ENCODE results near the gene TXNDC2. TPM values are rescaled to one million over a fixed set of nuclear protein-coding genes. Genes with fewer than 3 reads are reported as not detected.
A peak's percentile ranks its signal among the peaks of the same experiment; 100 is the strongest.

TXNDC2 gene
- total RNA-seq, 1 experiment from 2014 or later = 0.12 TPM

DNA sequence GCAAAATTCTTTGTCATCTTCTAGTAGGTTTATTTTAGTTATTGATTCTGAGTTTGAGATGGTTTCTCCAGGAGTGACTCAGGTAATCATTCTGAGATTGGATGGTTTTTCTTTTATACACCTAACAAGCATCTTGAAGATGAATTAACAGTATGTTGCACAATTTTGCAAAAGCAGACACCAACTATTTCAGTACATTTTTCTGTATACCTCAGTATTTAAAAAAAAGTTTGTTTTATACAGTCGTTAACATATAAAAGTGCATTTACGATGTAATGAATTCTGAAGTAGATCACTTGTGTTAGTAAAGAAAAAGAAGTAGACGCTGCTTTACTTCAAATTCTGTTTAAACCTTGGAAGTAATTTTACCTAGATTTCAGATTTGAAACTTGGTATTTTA lies 31.0 kb downstream of the TXNDC2 start:
- peak overlapping the region; percentile 74 for H3K4me2 ChIP-seq (ENCODE audit: low read length)
- 0 out of 2 replicates have a peak overlapping the region, but pooled peaks have one; percentile 85 for H3K9ac ChIP-seq (ENCODE audit: low read length)
- BruUV-seq (replicated peaks) = no TSS peak
- no peak overlapping the region for H3K27ac ChIP-seq (ENCODE audit: low read depth, low read length)
- CTCF ChIA-PET = no interaction called here
- no peak for DNase-seq (ENCODE audit: low read depth, low spot score)
- H3K4me3 ChIP-seq (replicated peaks in 1 of 2; ENCODE audit: low read depth in 1 of 2, low read length in 2 of 2) = no peak overlapping the region; a peak in 1 of 4 replicates
- peaks cover 49 to 63% of the 10 kb centered on the region in 2 experiments for H3K4me1 ChIP-seq (ENCODE audit: control insufficient read depth in 1 of 2, insufficient read depth in 2 of 2, low read length in 2 of 2)
- RAD21 ChIA-PET (ENCODE audit: low non-redundant PET in 1 of 2, low total read pairs in 2 of 2, uncharacterized antibody in 2 of 2, unreplicated experiment in 2 of 2) = no interaction called here
- H3K27me3 ChIP-seq (ENCODE audit: insufficient read depth, low read length) = no peaks in the 10 kb centered on the region
- H3K36me3 ChIP-seq (ENCODE audit: control insufficient read depth in 1 of 2, insufficient read depth in 2 of 2, low read length in 2 of 2) = no peaks in the 10 kb centered on the region
- POLR2A ChIA-PET = no interaction called here
- H4K20me1 ChIP-seq (ENCODE audit: insufficient read depth) = peaks cover 52% of the 10 kb centered on the region
- intact Hi-C loops (cut with micrococcal nuclease) = loop anchor here (10.0 kb wide), 1 partner anchor 302 kb away; the partner anchor contains the start of gene PPP4R1
- no peak overlapping the region for H2AFZ ChIP-seq (ENCODE audit: low read depth, low read length, poor library complexity, severe bottlenecking)
- H3K9me3 ChIP-seq (ENCODE audit: control insufficient read depth in 1 of 2, insufficient read depth in 1 of 2, low read depth in 1 of 2, low read length in 2 of 2) = no peaks in the 10 kb centered on the region
- no peak for TF ChIP-seq EZH2 (IDR thresholded peaks at IDR 0.05)
- no peak for TF ChIP-seq ELF1 (IDR thresholded peaks at IDR 0.05; ENCODE audit: borderline replicate concordance, low read depth)
- no peak for TF ChIP-seq SIN3A (IDR thresholded peaks at IDR 0.05; ENCODE audit: low read depth)
- no peak for TF ChIP-seq ZNF274 (IDR thresholded peaks at IDR 0.05; ENCODE audit: low read depth, low read length)
- TF ChIP-seq CEBPB (IDR thresholded peaks at IDR 0.05; ENCODE audit: low read depth) = no peak
- no peak for TF ChIP-seq SP1 (IDR thresholded peaks at IDR 0.05; ENCODE audit: low read depth)
- no peak for TF ChIP-seq REST (IDR thresholded peaks at IDR 0.05; ENCODE audit: low read depth)
- TF ChIP-seq, protein P1, sequence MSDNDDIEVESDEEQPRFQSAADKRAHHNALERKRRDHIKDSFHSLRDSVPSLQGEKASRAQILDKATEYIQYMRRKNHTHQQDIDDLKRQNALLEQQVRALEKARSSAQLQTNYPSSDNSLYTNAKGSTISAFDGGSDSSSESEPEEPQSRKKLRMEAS (IDR thresholded peaks at IDR 0.05) = no peak
- TF ChIP-seq RAD21 (IDR thresholded peaks at IDR 0.05; ENCODE audit: low read depth) = no peak
- TF ChIP-seq SRF (IDR thresholded peaks at IDR 0.05; ENCODE audit: low read depth) = no peak
- no peak for TF ChIP-seq EGR1 (IDR thresholded peaks at IDR 0.05; ENCODE audit: low read depth)
- TF ChIP-seq TCF7L2 (IDR thresholded peaks at IDR 0.05; ENCODE audit: borderline replicate concordance, extremely low read depth, insufficient read depth, insufficient read length) = no peak
- TF ChIP-seq CTCF (IDR thresholded peaks at IDR 0.05 in 2 of 3, conservative IDR thresholded peaks at IDR 0.05 in 1 of 3; ENCODE audit: borderline replicate concordance in 1 of 3, insufficient read depth in 1 of 3, low read depth in 2 of 3, low read length in 2 of 3) = no peak
- no peak for TF ChIP-seq ZFX (IDR thresholded peaks at IDR 0.05)
- H3K9me2 ChIP-seq (ENCODE audit: insufficient read depth) = no peaks in the 10 kb centered on the region
- peaks cover 73% of the 10 kb centered on the region for H3K79me2 ChIP-seq (ENCODE audit: insufficient read depth, low read length)
- ATAC-seq = no peak

Data from HCT116 (cell line).